NCI-H2171 (cell line): ENCODE measurements around the gene FOXN3.

ENCODE experiments used
- DNase-seq: peaks from one replicate; lab custom pipeline; 2025; lab: John Stamatoyannopoulos, UW

Gene FOXN3

GRCh38 chr14:89382901-89383845 lies 33.9 kb downstream of the FOXN3 start:
- DNase-seq: peak; percentile 68

GRCh38 chr14:89382487-89382886 lies 34.5 kb downstream of the FOXN3 start:
- no peak for DNase-seq

- DNase-seq: no peak
Observed at GRCh38 chr14:89379891-89380820, 36.9 kb downstream of the FOXN3 start.

GRCh38 chr14:89379006-89379405 lies 38.0 kb downstream of the FOXN3 start:
- no peak for DNase-seq

GRCh38 chr14:89378119-89378518 lies 38.9 kb downstream of the FOXN3 start:
- DNase-seq: no peak

GRCh38 chr14:89377544-89377943 lies 39.5 kb downstream of the FOXN3 start:
- DNase-seq: no peak

GRCh38 chr14:89374908-89375307 lies 42.1 kb downstream of the FOXN3 start:
- no peak for DNase-seq

- no peak for DNase-seq
Observed at GRCh38 chr14:89373185-89373584, 43.8 kb downstream of the FOXN3 start.

- no peak for DNase-seq
Observed at GRCh38 chr14:89372512-89372883, 44.5 kb downstream of the FOXN3 start.

GRCh38 chr14:89371585-89372511 lies 45.2 kb downstream of the FOXN3 start:
- DNase-seq: no peak

- no peak for DNase-seq
Observed at GRCh38 chr14:89370781-89371180, 46.3 kb downstream of the FOXN3 start.

GRCh38 chr14:89370381-89370780 lies 46.7 kb downstream of the FOXN3 start:
- no peak for DNase-seq

- no peak for DNase-seq
Observed at GRCh38 chr14:89369656-89370055, 47.4 kb downstream of the FOXN3 start.

- DNase-seq: no peak
Observed at GRCh38 chr14:89368490-89369477, 48.2 kb downstream of the FOXN3 start.

GRCh38 chr14:89367779-89368120 lies 49.3 kb downstream of the FOXN3 start:
- DNase-seq: no peak

- no peak for DNase-seq
Observed at GRCh38 chr14:89366864-89367778, 49.9 kb downstream of the FOXN3 start.

- DNase-seq: no peak
Observed at GRCh38 chr14:89365061-89365801, 51.8 kb downstream of the FOXN3 start.

- DNase-seq: no peak
Observed at GRCh38 chr14:89364316-89364715, 52.7 kb downstream of the FOXN3 start.

GRCh38 chr14:89360277-89360676 lies 56.8 kb downstream of the FOXN3 start:
- DNase-seq: no peak
